K562 (cell line): ENCODE measurements around the gene HGD. TPM values are rescaled to one million over a fixed set of nuclear protein-coding genes. Genes with fewer than 3 reads are reported as not detected.

Experiments
- ATAC-seq: fragments of 200-7000 bp; cut with Tn5 transposase; 3 replicates; pipeline ENCODE4 v1.9.1; 2020; ENCODE audit warnings: moderate library complexity
- BruUV-seq: library from RNA; stranded (reverse); fragments of 400-500 nt; replicated peaks from 2 replicates; lab custom pipeline; 2021; lab: Mats Ljungman, UMichigan
- CTCF ChIA-PET: fragments of 300-600 bp; formaldehyde crosslinking; extraction: SDS; loops from one replicate; lab custom pipeline; 2021; ENCODE audit warnings: low intra/inter-chr PET ratio; lab: Yijun Ruan, JAX
- POLR2A ChIA-PET: fragments of 300-600, 350-650 bp; sonication (Branson Sonifier 250); formaldehyde crosslinking; extraction: SDS; loops from one replicate; lab custom pipeline; 2021; ENCODE audit warnings: antibody characterized with exemption, inconsistent platforms; lab: Yijun Ruan, JAX
- DNase-seq, 4 experiments: peaks; one replicate each; pipeline versions ENCODE4 v3.0.0 to v3.0.0-alpha.2; 2011 to 2018; ENCODE audit warnings: low spot score in 3 of 4, mixed read lengths in 3 of 4; ENCODE audit errors: extremely low read depth in 1 of 4
- FAIRE-seq: peaks from 2 replicates; lab custom pipeline; 2011; peaks lifted over from hg19 to GRCh38; lab: Jason Lieb, UNC
- H2AFZ ChIP-seq: 2 replicates; pipeline ENCODE4 v1.6.0; 2011; ENCODE audit warnings: low read depth, low read length, control low read depth, inconsistent platforms
- H3K27ac ChIP-seq: fragments of 200-600 bp; 3 replicates; pipeline ENCODE4 v1.8.0; 2011; ENCODE audit warnings: low read depth, mild to moderate bottlenecking, control low read depth, inconsistent platforms, low read length, moderate library complexity, mixed read lengths; ENCODE audit errors: extremely low read depth
- H3K27me3 ChIP-seq, 2 experiments: fragments of 300-600 bp in 1 of 2; 2 replicates in 1 of 2; 3 replicates in 1 of 2; pipeline versions ENCODE4 v1.6.0 to v1.8.0; 2011; ENCODE audit warnings: inconsistent platforms in 2 of 2, low read length in 2 of 2, mild to moderate bottlenecking in 1 of 2, mixed read lengths in 1 of 2, moderate library complexity in 1 of 2; ENCODE audit not compliant: control insufficient read depth in 2 of 2, insufficient read depth in 2 of 2
- H3K36me3 ChIP-seq: fragments of 300-600 bp; 3 replicates; pipeline ENCODE4 v1.8.0; 2011; ENCODE audit warnings: mild to moderate bottlenecking, low read length, inconsistent platforms; ENCODE audit not compliant: control insufficient read depth, insufficient read depth
- H3K4me1 ChIP-seq, 2 experiments: fragments of 200-600 bp in 1 of 2; replicated peaks in 1 of 2; 2 replicates in 1 of 2; 3 replicates in 1 of 2; pipeline versions ENCODE4 v1.5.1 to v1.8.0; 2011; ENCODE audit warnings: inconsistent platforms in 2 of 2, low read length in 2 of 2, mild to moderate bottlenecking in 1 of 2, mixed read lengths in 1 of 2, moderate library complexity in 1 of 2; ENCODE audit not compliant: control insufficient read depth in 2 of 2, insufficient read depth in 2 of 2
- H3K4me2 ChIP-seq: 2 replicates; pipeline ENCODE4 v1.6.1; 2011; ENCODE audit warnings: low read length, control low read depth, inconsistent platforms, mixed read lengths; ENCODE audit not compliant: insufficient read depth
- H3K4me3 ChIP-seq: fragments of 200-600 bp; sonication (generic), shearing (Covaris generic); 2 replicates; pipeline ENCODE4 v1.5.1; 2016; ENCODE audit warnings: control low read depth, inconsistent platforms
- H3K79me2 ChIP-seq: fragments of 200-600 bp; 3 replicates; pipeline ENCODE4 v1.8.0; 2011; ENCODE audit warnings: low read length, inconsistent platforms; ENCODE audit not compliant: control insufficient read depth, insufficient read depth
- H3K9ac ChIP-seq, 2 experiments: 2 replicates each; pipeline versions ENCODE4 v1.6.0 to v1.6.1; 2011; ENCODE audit warnings: low read depth in 2 of 2, low read length in 2 of 2, control low read depth in 1 of 2, inconsistent platforms in 1 of 2, mild to moderate bottlenecking in 1 of 2, mixed read lengths in 1 of 2; ENCODE audit not compliant: insufficient read depth in 1 of 2
- H3K9me1 ChIP-seq: one replicate; pipeline ENCODE4 v1.6.0; 2011; ENCODE audit warnings: inconsistent platforms, mild to moderate bottlenecking, low read length, moderate library complexity; ENCODE audit not compliant: control insufficient read depth, insufficient read depth
- H3K9me3 ChIP-seq: replicated peaks from 2 replicates; pipeline ENCODE4 v1.5.1; 2011; ENCODE audit warnings: low read depth, low read length, inconsistent platforms; ENCODE audit not compliant: control insufficient read depth, insufficient read depth
- H4K20me1 ChIP-seq: replicated peaks from 2 replicates; pipeline ENCODE4 v1.6.1; 2011; ENCODE audit warnings: low read length, inconsistent platforms, mixed read lengths; ENCODE audit not compliant: control insufficient read depth, insufficient read depth
- ETV1 ChIP-seq: fragments of 450-650 bp; conservative IDR thresholded peaks from 2 replicates; pipeline ENCODE4 v1.6.1; 2016; ENCODE audit warnings: missing genetic modification characterization, control low read depth, low read depth, missing compliant biosample characterization
- POLR2A ChIP-seq: fragments of 450-650 bp; conservative IDR thresholded peaks from 2 replicates; pipeline ENCODE4 v1.6.1; 2016
- POLR2AphosphoS2 ChIP-seq: IDR thresholded peaks from 2 replicates; pipeline ENCODE4 v1.6.1; 2012; ENCODE audit warnings: low read length, improper control_type of control experiment
- POLR2B ChIP-seq: fragments of 450-650 bp; IDR thresholded peaks from 2 replicates; pipeline ENCODE4 v1.6.1; 2018; ENCODE audit warnings: low read depth; ENCODE audit not compliant: partially characterized antibody
- SUPT5H ChIP-seq: fragments of 450-650 bp; IDR thresholded peaks from 2 replicates; pipeline ENCODE4 v1.6.1; 2016
- THRB ChIP-seq: fragments of 450-650 bp; formaldehyde crosslinking; conservative IDR thresholded peaks from 2 replicates; pipeline ENCODE4 v1.4.0; 2022; ENCODE audit warnings: mild to moderate bottlenecking, missing genetic modification characterization
- WGBS: fragments of 100-300 bp; shearing (Covaris generic); methylation state at CpG from one replicate; pipeline ENCODE4 v1.1.6; 2016; ENCODE audit warnings: low coverage, mixed read lengths; ENCODE audit not compliant: insufficient coverage; ENCODE audit errors: missing lambda C conversion rate; 5-methylcytosine and 5-hydroxymethylcytosine counted together
- in situ Hi-C: fragments of 300-500 bp; cut with MboI; formaldehyde crosslinking; loops from 4 replicates; pipeline ENCODE4 v1.15.0; 2018; ENCODE audit warnings: inconsistent platforms, mixed read lengths
- intact Hi-C: fragments of 100-400 bp; cut with micrococcal nuclease; formaldehyde crosslinking; loops from 2 replicates; pipeline ENCODE4 v1.14.2; 2022
- polyA plus RNA-seq, 8 experiments: library from polyadenylated mRNA; depleted of rRNA in 4 of 8; stranded (reverse) in 5 of 8; unstranded in 3 of 8; fragments of >200 nt; fragmentation: Nextera tagmentation in 2 of 8; fragmentation: Illumina TruSeq in 1 of 8; extraction: Ambion mirVana in 2 of 8; extraction: Trizol in 1 of 8; gene quantifications; 2 replicates each; pipeline versions ENCODE4 v1.2.1 to v1.2.3, GENCODE V29; 2011 to 2014; ENCODE audit warnings: inconsistent platforms in 1 of 8, missing spikeins in 1 of 8
- total RNA-seq, 7 experiments: library from RNA; depleted of rRNA in 6 of 7; stranded (reverse); fragments of >200 nt in 6 of 7; fragmentation: Illumina TruSeq in 2 of 7; extraction: Trizol in 2 of 7; gene quantifications; 2 replicates each; pipeline versions ENCODE4 v1.2.1 to v1.2.3, GENCODE V29; 2011 to 2021; ENCODE audit warnings: low replicate concordance in 1 of 7

Gene HGD
- total and polyA plus RNA-seq, 9 of the 15 experiments (the other 6 are each of a cell fraction or from before 2014, with no cell fraction given): 0.08 to 0.25 (median 0.17) TPM; not detected in 4

- Histone ChIP-seq H2AFZ (no peak overlapping the region), H3K79me2 (peaks cover 21% of the 10 kb centered on the region), H3K4me1 (peaks cover 0 to 6% of the 10 kb centered on the region in 2 experiments; a peak in 3 of 5 replicates), H3K9me1 (no peaks in the 10 kb centered on the region), H3K36me3 (peaks cover 49% of the 10 kb centered on the region), H3K4me2 (no peak overlapping the region), H3K27me3 (no peaks in the 10 kb centered on the region), H3K9ac (no peak overlapping the region), H3K4me3 (no peak overlapping the region), H3K27ac (no peak overlapping the region), H4K20me1 (no peaks in the 10 kb centered on the region), H3K9me3 (no peaks in the 10 kb centered on the region)
- CTCF ChIA-PET: no interaction called here
- intact Hi-C loops: no loop called here
- DNase-seq: no peak
- no peak for FAIRE-seq
- TF ChIP-seq POLR2B (peak; percentile 59), POLR2A (peak; percentile 68), THRB (CRISPR knock-in tag) (peak; percentile 42; the same call in 1 of the 2 replicates), SUPT5H (peak; percentile 66), ETV1 (no peak), POLR2AphosphoS2 (peak; percentile 33; the same call in 1 of the 2 replicates)
- peak; percentile 16; the same call in 2 of the 3 replicates for ATAC-seq
- POLR2A ChIA-PET: interaction anchor here (1.5 kb wide), 1 partner anchor 20 kb away, joined by 7 read pairs; no protein-coding TSS in a partner anchor
- no TSS peak for BruUV-seq
- in situ Hi-C loops: no loop called here
- WGBS: 69% methylated on average over 2 of the region's 2 CpGs
Observed at GRCh38 chr3:120602682-120603081, 79.4 kb downstream of the HGD start.
